ENCODE measurements around the gene DNASE1L1.
"Not testable (repeated sequence)": the region's sequence is repeated elsewhere in the genome, so short reads cannot be mapped to it uniquely, and the experiment has no call there.

DNASE1L1 gene

DNA sequence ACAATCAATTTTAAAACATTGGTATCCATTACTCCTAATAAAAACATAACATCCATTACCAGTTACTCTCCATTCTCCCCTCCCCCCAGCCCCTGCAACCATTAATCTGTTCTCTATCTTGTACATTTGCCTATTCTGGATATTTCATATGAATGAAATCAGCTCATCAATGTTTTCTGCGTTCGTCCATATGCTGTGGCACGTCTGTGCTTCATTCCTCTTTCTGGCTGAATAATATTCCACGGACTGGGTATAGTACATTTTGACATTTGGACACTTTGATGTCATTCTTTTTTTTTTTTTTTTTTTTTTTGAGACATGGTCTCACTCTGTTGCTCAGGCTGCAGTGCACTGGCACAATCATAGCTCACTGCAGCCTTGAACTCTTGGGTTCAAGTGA is 5.2 kb downstream of the DNASE1L1 start:
- DNase-seq (ENCODE audit: low read depth in 2 of 2) = no peak

DNA sequence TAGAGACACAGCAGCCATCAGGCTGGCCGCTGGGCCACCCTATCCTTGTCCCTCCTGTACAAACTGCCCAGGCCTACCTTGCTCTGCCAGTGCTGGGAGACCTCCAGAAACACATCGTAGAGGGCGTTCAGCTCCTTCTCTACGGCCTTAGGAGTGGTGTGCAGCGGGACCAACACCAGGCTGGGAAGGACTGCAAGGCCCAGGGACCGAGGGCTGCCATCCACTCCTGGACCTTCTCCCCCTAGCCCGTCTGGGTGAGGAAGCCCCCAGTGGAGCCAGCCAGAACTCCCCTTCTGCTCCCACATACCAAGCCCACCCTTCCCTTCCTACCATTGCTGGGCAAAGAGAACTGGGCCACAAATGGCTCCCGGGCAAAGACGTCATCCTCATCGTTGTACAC is 5.9 kb downstream of the DNASE1L1 start:
- DNase-seq (ENCODE audit: low read depth in 2 of 2) = no peak

DNA sequence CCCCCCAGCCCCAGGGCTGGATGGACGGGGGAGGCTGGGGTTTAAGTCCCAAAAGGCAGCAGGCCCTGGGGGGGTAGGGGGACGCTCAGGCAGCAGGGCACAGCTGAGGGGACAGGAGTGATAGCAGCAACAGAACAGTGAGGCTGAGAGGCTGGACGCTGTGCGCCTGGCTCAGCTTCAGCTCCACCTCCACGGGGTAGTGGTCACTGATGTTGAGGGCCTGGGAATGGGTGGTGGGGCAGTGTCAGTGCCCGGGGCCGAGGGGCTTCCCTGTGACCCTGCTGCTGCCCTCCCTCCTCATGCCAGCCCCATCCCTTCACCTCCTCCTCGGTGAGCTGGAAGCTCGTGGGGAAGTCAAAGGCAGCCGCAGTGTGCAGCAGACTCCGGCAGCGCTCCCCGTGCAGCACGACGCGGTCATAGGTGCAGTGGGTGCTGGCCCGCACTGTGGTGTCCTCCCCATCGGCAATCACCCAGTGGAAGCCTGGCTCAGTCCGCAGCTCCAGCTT is 6.4 kb downstream of the DNASE1L1 start:
- DNase-seq (ENCODE audit: low read depth in 2 of 2) = no peak

DNA sequence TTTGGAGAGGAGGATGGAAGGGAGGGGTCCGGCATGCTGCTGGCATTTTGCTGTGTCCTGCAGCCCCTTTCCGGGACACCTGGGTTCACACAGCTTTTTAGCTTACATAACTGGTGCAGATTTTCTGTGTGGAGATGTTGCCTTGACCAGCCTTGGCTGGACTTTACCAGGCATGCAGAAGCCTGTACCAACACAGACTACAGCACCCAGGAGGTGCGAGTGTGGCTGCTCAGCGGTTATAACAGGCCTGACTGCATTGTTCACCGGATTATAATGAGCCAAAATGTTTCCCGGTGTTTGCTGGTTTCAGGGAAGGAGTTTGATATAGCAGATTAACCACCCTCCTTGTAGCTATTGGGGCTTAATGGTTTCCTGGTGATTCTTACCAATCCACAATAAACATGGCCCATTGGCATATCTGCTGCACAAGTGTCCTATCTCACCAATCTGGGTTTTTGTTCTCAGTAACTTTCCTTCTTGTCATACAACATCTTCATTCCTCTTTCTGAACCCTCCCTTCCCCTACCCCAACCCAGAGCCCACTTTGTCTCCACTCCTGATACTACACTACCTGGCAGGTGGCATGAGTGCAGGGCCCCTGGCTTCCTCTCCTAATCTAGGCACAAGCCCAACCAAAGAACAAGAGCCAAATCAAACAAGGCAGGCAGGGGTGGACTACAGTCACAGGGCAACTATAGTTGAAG is 7.0 kb downstream of the DNASE1L1 start:
- no peak for DNase-seq (ENCODE audit: low read depth in 2 of 2)

DNA sequence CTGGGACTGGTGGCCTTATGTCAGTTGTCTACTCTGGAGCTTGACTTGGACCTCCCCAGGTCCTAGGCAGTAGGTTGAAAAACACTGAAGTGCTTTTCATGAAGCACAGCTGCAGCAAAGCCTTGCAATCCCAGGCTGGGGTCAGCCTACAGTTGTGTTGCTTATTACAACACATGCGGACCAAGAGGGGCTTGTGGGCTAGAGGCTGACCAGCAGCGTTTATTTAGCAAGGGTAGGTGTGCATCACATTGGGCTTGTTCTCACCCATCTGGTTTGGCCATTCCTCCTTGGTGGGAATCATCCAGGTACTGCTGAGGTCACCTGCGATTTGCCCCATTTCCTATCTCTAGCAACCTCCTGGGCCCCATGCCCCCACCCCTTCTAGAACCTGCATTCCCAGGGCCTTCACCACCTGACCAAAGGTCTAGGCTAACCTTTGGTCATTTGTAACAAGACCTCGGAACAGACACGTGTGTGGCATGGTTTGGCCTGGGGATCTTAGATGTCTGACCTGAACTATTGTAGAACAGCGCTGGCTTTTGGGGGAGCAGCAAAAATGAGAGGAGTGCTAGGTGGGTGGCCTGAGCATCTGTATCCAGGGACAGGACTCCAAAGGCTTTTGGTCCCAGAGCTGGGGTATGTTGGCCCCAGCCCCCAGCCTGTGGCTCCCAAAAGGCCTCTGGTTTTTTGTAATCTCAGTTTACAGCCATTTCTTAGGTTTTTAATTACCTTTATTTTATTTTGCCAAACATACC is 7.8 kb downstream of the DNASE1L1 start:
- DNase-seq (ENCODE audit: low read depth in 2 of 2) = no peak

DNA sequence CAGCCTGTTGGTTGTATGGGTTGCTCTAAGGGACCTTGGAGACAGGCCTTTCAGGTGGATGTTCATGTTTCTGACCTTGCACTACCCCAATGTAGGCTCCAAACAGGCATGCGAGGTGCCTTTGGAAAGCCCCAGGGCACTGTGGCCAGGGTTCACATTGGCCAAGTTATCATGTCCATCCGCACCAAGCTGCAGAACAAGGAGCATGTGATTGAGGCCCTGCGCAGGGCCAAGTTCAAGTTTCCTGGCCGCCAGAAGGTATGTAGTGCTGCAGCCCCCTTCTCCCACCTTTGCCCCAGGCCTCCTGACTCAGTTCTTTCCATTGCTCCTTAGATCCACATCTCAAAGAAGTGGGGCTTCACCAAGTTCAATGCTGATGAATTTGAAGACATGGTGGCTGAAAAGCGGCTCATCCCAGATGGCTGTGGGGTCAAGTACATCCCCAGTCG is 8.7 kb downstream of the DNASE1L1 start:
- not testable (repeated sequence) for DNase-seq (ENCODE audit: low read depth in 2 of 2)

DNA sequence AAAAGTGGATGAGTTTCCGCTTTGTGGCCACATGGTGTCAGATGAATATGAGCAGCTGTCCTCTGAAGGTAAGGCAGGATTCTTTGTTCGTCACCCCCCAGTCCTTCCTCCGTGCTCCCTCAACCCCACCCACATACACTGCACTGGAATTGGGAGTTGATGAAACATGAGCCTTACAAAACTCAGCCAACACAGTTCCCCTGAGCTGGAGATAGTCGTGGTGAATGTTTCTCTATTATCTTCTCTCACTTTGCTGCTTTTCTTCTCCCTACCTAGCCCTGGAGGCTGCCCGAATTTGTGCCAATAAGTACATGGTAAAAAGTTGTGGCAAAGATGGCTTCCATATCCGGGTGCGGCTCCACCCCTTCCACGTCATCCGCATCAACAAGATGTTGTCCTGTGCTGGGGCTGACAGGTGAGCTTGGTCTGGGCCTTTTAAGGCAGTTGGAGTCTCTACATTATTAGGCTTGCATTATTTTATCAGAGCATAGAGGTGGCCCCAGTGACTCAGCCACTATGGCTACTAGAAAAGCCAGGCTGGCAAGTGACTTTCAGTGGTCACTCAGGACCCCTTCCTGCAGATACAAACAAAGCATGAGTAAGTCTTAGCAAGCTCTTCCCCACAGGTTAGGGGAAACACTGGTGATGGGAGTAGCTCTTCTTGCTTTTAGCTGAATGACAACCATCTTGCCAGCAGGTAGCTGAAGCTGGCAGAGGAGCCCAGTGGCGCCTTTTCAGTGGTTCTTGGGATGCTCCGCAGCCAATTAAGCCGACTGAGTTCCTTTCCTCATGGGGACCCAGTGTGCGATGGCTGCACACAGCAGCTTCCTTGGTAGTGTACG is 9.3 kb downstream of the DNASE1L1 start:
- DNase-seq (ENCODE audit: low read depth in 2 of 2) = no peak

DNA sequence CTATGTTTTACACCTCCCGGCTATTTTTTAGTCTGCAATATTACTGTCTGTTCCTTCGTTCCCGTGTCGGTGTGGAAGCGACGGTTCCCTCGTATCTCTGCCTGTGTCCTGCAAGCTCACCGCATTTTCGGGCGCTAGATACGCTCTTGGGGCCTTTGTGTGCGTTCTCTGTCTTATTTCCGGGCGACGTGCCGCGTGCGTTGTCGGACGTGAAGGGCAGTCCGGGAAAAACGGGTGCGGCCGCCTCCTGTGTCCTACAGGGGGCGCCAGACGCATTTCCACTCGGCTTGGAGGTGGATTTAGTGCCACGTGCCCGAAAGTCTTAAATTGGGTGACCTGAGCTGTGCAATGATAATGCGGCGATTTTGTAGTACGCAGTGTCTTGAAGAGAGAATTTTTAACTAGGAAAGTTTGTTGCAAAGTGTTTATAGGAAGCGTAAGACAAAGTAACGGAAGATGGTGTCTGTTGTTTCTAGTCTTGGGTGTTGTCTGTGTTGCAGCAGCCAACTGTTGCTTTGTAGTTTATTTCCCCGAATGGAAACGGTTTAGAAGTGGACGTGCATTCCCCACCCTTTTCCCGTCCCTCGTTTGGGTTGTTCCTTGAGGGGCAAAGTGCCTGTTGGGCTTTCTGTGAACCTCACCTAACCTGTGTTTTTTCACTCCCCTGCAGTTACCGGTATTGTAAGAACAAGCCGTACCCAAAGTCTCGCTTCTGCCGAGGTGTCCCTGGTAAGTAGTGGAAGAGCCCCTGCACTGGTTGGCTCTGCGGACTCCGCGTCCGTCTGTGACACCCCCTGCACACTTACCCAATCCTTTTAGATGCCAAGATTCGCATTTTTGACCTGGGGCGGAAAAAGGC is 10.2 kb downstream of the DNASE1L1 start:
- DNase-seq (ENCODE audit: low read depth in 2 of 2) = peak; percentile 60 to 61

DNA sequence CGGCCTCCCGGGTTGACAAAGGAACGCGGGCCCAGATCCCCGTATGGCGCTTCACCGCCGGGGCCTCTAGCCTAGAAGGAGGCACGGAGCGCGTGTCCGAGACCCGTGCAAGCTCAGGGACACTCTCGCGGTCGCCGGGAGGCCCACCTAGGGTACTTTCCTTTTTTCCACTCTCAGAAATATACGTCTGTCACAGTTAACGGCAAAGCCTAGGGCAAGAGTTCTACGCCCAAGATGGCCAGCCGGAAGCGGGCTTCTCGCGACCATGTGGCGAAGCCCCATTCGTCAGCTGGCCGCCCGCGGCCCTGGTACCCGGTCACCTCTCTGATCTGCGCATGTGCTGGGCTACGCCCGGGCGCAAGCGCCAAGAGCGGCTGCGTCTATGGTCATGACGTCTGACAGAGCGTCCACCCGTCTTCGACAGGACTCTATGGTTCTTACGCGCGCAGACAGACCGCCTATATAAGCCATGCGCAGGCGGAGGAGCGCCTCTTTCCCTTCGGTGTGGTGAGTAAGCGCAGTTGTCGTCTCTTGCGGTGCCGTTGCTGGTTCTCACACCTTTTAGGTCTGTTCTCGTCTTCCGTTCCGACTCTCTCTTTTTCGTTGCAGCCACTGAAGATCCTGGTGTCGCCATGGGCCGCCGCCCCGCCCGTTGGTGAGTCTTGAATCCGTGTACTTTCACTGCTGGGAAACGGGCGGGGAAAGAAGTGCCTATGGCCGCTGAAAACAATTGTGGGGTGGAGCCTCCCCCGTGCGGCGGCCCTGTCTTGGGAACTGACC is 11.0 kb downstream of the DNASE1L1 start, which contains the start of gene RPL10:
Gene RPL10 (plus strand): TSS at position 490 of the 780 bp plus-strand sequence. CDS start 143 bp downstream, at position 633.
- peak; percentile 78 to 83 for DNase-seq (ENCODE audit: low read depth in 2 of 2)

DNA sequence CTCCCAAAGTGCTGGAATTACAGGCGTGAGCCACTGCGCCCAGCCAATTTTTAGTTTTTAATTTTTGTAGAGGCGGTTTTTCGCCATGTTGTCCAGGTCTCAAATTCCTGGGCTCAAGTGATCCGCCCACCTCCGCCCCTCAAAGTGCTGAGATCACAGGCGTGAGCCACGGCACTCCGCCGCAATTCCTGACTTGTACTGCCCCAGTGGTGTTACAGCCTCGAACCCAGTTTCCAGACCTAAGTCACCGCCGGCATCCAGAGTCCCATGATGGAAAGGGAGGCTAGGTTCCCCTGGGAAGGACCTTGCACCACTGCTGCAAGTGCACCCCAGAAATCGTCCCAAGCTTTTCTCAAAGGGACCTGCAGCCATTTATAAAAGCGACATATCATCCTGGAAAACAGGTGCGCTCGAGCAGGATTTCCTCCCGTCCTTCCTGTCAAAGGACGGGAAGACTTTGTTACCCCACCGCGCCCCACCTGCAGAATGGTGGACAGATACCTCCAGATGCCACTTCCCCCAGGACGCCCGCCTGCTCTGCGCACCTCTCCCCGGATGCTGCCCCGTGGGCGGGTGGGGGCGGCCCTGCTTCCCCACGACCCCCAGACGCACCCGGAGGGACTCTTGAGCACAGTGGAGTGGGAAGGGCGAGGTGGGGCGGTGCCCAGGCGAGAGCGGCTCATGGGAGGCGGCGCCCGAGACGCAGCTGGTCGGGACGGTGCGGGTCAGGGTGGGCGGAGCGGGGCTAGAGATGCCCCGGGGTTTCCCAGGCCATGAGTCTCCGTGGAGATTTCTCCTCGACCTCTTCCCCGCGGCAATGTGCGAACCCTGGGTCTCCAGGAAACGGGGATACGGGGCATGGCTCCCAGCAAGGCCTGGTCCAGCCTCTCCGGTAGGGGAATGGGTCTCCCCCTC is 11.8 kb downstream of the DNASE1L1 start:
- DNase-seq (ENCODE audit: low read depth in 2 of 2) = peak; percentile 56 to 61

DNA sequence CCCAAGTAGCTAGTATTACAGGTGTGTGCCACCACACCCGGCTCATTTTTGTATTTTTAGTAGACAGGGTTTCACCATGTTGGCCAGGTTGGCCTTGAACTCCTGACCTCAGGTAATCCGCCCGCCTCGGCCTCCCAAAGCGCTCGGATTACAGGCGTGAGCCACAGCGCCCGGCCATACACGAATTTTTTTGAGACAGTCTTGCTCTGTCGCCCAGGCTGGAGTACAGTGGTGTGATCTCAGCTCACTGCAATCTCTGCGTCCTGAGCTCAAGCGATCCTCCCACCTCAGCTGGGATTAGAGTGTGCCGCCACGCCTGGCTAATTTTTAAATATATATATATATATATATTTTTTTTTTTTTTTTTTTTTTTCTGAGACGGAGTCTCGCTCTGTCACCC is 12.7 kb downstream of the DNASE1L1 start:
- DNase-seq (ENCODE audit: low read depth in 2 of 2) = not testable (repeated sequence)

DNA sequence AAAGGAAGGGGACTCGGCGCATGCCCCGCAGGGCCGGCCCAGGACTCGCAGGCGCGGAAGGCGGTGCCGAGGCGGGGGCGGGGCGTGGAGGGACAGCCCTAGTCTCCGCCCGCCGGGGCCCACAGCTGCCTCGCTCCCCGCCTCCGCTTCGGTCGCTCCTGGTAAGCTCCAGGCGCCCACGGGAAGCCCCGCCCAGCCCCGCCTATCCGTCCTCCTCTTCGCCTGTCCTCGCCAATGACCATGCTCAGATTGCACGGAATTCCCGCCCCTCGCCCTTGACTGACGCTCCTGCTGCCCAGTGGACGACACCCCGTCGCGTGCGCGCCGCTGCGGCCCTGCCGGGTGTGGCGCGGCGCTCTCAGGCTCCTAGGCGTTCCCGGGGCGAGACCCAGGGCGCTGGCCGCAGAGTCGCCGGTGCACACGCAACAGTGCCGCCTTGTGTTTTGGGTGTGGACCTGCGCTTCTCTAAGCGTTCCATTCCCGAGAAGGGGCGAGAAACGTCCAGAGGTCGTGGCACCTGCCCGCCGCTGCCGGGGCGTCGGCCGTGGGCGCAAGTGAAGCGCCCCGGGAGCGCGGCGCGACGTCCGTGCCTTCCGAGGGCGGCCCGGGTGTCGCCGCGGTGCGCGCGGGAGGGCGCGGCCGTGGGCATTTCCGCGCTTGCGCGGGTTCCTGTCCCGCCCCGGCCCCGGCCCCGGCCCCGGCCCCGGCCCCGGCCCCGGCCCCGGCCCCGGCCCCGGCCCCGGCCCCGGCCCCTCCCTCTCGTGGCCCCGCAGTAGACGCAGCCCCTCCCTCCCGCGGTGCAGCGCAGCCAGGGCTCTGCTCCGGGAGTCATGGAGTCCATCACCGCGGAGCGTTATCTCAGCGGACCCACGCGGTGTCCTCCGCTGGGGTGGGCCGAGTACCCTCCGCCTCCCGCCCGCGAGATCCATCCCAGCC is 19.0 kb downstream of the DNASE1L1 start:
- DNase-seq (ENCODE audit: low read depth in 2 of 2) = not testable (repeated sequence)

DNA sequence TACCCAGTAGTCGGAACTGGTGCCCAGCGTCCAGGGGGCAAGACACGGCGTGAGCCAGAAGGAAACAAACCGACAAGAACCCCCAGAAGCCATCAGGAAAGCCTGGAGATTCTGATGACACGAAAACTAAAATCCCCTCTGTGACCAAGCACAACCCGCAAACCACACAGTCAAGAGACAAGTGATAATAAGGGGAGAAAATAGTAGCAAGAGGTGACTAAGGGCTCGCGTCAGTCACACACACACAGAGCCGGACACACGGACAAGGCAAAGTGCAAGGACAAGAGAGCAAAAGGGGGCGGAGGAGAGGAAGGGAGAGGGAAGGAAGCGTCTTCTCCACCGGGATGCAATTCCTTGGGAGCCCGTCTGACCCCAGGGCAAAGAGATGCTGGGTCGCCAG is 20.4 kb downstream of the DNASE1L1 start:
- DNase-seq (ENCODE audit: low read depth in 2 of 2) = not testable (repeated sequence)

DNA sequence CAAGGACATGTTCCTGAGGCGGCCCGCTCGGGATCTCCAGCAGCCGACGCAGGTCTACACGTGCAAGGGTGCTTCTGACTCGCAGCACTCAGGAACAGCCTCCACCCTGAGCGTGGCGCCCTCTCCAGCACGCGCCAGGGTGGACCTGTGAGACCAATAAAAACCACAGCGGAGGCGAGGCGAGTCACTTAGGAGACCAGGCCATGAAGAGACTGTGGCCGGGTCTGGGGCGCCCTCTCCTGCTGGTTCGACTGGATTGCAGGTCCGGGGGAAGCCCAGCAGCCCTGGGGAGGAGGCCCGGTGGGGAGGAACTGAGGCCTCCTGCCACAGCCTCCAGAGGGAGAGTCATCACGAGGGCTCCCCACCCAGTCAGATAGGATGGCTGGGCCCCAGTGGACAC is 21.0 kb downstream of the DNASE1L1 start:
- DNase-seq (ENCODE audit: low read depth in 2 of 2) = not testable (repeated sequence)

DNA sequence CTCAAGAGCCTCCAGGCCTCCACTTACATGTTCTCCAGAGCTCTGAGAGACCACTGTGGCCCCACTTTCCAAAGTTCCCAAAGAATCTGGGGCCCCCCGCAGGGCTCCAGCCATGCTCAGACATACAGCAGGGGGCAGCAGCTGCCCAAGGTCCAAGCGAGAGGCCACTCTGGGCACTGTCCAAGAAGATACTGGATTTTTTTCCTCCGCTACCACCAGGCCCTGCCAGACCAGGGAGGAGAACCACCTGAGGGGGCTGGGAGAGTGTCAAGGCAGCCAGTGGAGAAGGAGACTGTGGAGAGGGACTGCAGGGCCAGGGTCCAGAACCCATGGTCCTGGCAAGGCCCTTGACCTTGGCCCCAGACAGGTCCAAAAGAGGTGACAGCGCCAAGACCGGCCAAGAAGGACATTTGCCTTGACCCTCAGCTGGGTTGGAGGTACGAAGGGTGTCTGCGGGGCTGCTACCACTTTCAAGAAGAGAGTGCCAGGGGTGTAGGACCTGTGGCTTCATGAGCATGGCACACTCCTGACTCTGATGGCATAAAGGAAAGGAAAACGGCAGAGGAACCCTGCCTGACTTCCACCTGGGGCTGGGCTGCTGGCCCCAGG is 24.7 kb downstream of the DNASE1L1 start:
- DNase-seq (ENCODE audit: low read depth in 2 of 2) = no peak

DNA sequence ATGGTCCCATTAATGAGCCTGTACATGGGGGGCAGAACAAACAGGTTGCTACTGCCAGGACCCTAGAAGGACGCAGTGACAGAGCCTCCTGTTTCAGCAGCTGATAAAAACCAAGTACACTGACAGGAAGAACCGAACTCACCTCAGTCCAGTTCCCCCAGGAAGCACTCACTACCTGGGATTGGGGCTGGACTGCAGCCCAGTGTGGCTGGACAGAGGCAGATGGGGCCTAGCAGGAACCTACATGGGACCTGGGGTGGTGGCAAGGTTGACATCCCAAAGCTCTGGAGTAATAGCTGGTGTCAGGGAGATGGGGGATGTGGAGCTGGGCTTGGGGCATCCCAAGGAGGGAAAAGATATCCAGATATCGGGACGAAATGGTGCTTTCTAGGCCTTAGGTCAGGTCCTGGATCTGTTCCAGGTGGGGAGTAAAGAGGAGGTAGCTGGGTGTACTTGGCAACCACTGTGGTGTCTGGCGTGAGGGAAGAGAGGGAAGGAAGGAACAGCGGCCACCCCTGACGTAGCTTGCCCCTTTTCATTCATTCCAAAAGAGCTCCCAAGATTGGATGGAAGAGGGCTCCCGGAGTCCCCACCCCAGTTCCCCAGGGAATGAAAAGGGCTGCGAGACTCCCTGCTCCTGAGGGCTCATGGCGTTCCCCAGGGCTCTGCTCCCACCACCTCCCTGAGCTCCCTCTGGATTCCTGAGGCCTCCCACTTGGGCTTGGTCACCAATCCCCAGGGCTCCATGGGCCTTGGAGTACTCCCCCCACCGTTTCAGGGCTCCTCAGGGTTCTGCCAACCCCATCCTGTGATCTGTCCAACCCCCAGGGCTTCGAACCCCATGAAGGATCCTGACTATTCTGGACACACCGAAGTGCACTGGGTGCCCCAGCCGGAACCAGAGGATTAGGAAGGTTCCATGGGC is 25.4 kb downstream of the DNASE1L1 start:
- DNase-seq (ENCODE audit: low read depth in 2 of 2) = no peak

Measured in stimulated activated CD8-positive, alpha-beta memory T cell treated with anti-CD3 and anti-CD28 coated beads, Interleukin-2, amount 100 ng/mL, for 48 hours (primary cell).